HCT116 (cell line): ENCODE data around the gene RPS6KL1.

Experiments used
- CBX3 ChIP-seq: IDR thresholded peaks from 2 replicates; pipeline ENCODE4 v1.6.1; 2012; ENCODE audit warnings: low read depth
- CEBPB ChIP-seq: IDR thresholded peaks from 2 replicates; pipeline ENCODE4 v1.6.1; 2012; ENCODE audit warnings: low read depth
- EZH2 ChIP-seq: fragments of 200-600 bp; sonication (generic); IDR thresholded peaks from 2 replicates; pipeline ENCODE4 v1.6.1; 2017; ENCODE audit warnings: antibody characterized with exemption, mixed run types
- EZH2phosphoT487 ChIP-seq: fragments of 200-600 bp; IDR thresholded peaks from 2 replicates; pipeline ENCODE4 v1.6.1; 2018; ENCODE audit warnings: antibody characterized with exemption, borderline replicate concordance
- FOSL1 ChIP-seq: IDR thresholded peaks from 2 replicates; pipeline ENCODE4 v1.6.1; 2012; ENCODE audit warnings: low read depth
- MAX ChIP-seq: IDR thresholded peaks from 2 replicates; pipeline ENCODE4 v1.6.1; 2012
- POLR2A ChIP-seq: IDR thresholded peaks from 2 replicates; pipeline ENCODE4 v1.7.0; 2011; ENCODE audit warnings: borderline replicate concordance; ENCODE audit not compliant: insufficient read depth, insufficient read length; ENCODE audit errors: extremely low read depth
- POLR2AphosphoS5 ChIP-seq: IDR thresholded peaks from 2 replicates; pipeline ENCODE4 v1.6.1; 2011; ENCODE audit warnings: mild to moderate bottlenecking, low read depth, low read length, moderate library complexity
- RAD21 ChIP-seq: IDR thresholded peaks from 2 replicates; pipeline ENCODE4 v1.6.1; 2012; ENCODE audit warnings: low read depth, mild to moderate bottlenecking
- REST ChIP-seq: IDR thresholded peaks from 2 replicates; pipeline ENCODE4 v1.6.1; 2012; ENCODE audit warnings: low read depth
- TCF7L2 ChIP-seq: IDR thresholded peaks from 2 replicates; pipeline ENCODE4 v1.7.0; 2011; ENCODE audit warnings: borderline replicate concordance, inconsistent platforms; ENCODE audit not compliant: insufficient read depth, insufficient read length; ENCODE audit errors: extremely low read depth
- YY1 ChIP-seq: IDR thresholded peaks from 2 replicates; pipeline ENCODE4 v1.6.1; 2011; ENCODE audit warnings: low read length, low read depth, moderate library complexity, mild to moderate bottlenecking; ENCODE audit not compliant: insufficient replicate concordance; ENCODE audit errors: extremely low read depth
- ZFX ChIP-seq: fragments of 450-650 bp; IDR thresholded peaks from 2 replicates; pipeline ENCODE4 v1.6.1; 2017
- TF ChIP-seq, protein P1 (sequence below), 3 experiments: fragments of 200-600 bp in 1 of 3; sonication (generic) in 1 of 3; IDR thresholded peaks in 2 of 3; conservative IDR thresholded peaks in 1 of 3; 2 replicates each; pipeline ENCODE4 v1.5.1; 2012 to 2017; ENCODE audit warnings: low read depth in 2 of 3, low read length in 2 of 3, antibody characterized with exemption in 1 of 3, borderline replicate concordance in 1 of 3, control low read depth in 1 of 3, mild to moderate bottlenecking in 1 of 3, mixed read lengths in 1 of 3, mixed run types in 1 of 3, moderate library complexity in 1 of 3; ENCODE audit not compliant: insufficient read depth in 1 of 3

DNA sequence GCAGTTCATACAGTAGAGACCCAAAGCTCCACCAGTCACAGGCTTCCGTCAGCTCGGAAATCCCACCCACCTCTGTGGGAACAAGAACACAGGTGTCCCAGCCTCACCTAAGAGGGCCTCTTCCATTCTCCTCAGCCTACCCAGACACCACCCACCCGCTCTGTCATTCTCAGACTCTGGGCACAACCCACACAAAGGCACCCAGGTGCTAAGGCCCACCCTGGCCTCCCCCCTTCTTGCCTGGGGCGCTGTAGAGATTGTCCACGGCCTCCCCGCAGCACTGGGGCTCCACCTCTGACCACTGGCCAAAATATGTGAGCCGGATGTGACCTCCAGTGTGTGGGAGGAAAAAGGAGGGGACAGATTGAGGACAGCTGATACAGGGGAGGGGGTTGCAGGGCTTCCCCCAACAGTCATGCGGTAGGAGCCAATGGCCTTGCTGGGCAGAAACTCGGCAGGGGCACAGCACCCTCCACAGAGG is 14.2 kb downstream of the RPS6KL1 start:
- TF ChIP-seq, protein P1, sequence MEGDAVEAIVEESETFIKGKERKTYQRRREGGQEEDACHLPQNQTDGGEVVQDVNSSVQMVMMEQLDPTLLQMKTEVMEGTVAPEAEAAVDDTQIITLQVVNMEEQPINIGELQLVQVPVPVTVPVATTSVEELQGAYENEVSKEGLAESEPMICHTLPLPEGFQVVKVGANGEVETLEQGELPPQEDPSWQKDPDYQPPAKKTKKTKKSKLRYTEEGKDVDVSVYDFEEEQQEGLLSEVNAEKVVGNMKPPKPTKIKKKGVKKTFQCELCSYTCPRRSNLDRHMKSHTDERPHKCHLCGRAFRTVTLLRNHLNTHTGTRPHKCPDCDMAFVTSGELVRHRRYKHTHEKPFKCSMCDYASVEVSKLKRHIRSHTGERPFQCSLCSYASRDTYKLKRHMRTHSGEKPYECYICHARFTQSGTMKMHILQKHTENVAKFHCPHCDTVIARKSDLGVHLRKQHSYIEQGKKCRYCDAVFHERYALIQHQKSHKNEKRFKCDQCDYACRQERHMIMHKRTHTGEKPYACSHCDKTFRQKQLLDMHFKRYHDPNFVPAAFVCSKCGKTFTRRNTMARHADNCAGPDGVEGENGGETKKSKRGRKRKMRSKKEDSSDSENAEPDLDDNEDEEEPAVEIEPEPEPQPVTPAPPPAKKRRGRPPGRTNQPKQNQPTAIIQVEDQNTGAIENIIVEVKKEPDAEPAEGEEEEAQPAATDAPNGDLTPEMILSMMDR (IDR thresholded peaks at IDR 0.05 in 2 of 3, conservative IDR thresholded peaks at IDR 0.05 in 1 of 3; ENCODE audit: borderline replicate concordance in 1 of 3, insufficient read depth in 1 of 3, low read depth in 2 of 3, low read length in 2 of 3) = no peak
- TF ChIP-seq TCF7L2 (no peak), EZH2 (no peak), CEBPB (no peak), REST (no peak), FOSL1 (no peak), POLR2AphosphoS5 (no peak), ZFX (no peak), POLR2A (no peak), EZH2phosphoT487 (no peak), YY1 (no peak), MAX (no peak), RAD21 (no peak), CBX3 (no peak)
